Measurements from ENCODE around the gene KSR1. TPM values are rescaled to one million over a fixed set of nuclear protein-coding genes. Genes with fewer than 3 reads are reported as not detected.

The KSR1 gene
- total RNA-seq, 2 experiments from 2014 or later, result 53.9 to 58.2 TPM

DNA sequence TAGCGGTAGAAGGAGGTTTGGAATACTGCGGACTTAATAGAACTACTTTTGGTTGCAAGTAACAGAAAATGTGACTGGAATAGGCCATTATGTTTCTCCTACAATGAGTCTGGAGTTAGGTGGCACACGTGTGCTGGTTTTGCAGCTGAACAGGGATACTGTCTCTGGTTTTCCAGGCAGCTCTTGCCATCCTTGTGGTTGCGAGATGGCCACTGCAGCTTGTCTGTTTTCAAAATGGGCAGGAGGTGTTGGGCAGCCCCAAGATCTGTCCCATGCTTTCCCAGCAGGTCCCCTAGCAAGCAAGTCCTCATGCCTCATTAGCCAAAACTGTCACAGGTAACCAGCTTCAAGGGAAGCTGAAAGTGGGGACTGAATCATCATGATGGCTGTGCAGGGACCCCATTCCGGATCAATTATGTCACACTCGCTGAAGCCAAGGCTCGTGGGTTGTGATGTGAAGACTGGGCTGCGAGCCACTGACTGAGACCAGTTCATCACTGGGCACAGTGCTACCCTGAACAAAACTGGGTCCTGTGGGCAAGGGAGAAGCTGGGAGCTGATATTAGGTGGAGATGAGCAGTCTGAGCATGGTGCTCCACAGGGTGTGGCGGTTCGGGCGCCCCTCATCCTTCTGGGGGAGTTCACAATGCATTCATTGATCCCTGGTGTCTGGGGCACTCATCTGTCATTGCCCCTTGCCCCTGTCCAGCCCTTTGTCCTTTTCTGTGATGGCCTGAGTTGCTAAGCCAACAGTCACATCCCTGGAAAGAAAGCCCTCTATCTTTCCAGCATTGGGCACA lies 82.1 kb downstream of the KSR1 start:
- no peak for TF ChIP-seq CTCF (IDR thresholded peaks at IDR 0.05)
- Mint-ChIP-seq H3K27ac (no peak overlapping the region), H3K27me3 (no peaks in the 10 kb centered on the region), H3K9me3 (no peaks in the 10 kb centered on the region), H3K36me3 (ENCODE audit: low read depth) (no peaks in the 10 kb centered on the region), H3K4me3 (no peak overlapping the region), H3K4me1 (ENCODE audit: low read depth) (peaks cover 48% of the 10 kb centered on the region)
- intact Hi-C loops (cut with micrococcal nuclease), result no loop called here
- CTCF ChIA-PET, result interaction anchor here (2.1 kb wide), 1 partner anchor 158 kb away, joined by 5 read pairs; no protein-coding TSS in a partner anchor
- POLR2A ChIA-PET, result interaction anchor here (0.5 to 1.1 kb wide), 2 partner anchors 51 to 67 kb away, joined by 3 read pairs; no protein-coding TSS in a partner anchor
- no peak for ATAC-seq
- no peak for DNase-seq

DNA sequence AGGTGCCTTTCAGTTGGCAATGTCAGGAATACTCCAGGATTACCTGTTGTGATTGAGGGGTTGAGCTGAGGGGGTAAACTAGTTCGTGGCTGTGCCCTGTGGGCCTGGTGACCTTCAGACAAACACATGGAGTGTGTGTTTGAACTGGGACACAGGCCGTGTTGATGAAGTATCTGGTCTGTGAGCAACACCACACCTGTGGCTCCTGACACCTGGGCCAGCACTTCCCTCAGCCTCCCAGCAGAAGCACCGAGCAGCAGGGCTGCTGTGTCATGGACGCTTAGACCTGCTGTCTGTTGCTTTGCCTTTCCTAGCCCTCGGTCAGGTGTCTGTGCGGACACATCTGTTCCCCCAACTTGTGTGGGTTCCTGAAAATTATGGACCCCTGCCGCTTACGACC lies 82.9 kb downstream of the KSR1 start:
- TF ChIP-seq CTCF (IDR thresholded peaks at IDR 0.05), result no peak
- Mint-ChIP-seq H3K36me3 (ENCODE audit: low read depth) (no peaks in the 10 kb centered on the region), H3K27me3 (no peaks in the 10 kb centered on the region), H3K9me3 (no peaks in the 10 kb centered on the region), H3K27ac (peak overlapping the region; percentile 4), H3K4me3 (no peak overlapping the region), H3K4me1 (ENCODE audit: low read depth) (peaks cover 56% of the 10 kb centered on the region)
- CTCF ChIA-PET, result interaction anchor here (1.2 to 3.2 kb wide), 2 partner anchors 60 to 64 kb away, joined by 5 to 11 read pairs; no protein-coding TSS in a partner anchor
- DNase-seq (no peak), ATAC-seq (no peak)
- intact Hi-C loops (cut with micrococcal nuclease), result no loop called here
- POLR2A ChIA-PET, result interaction anchor here (0.5 kb wide), 1 partner anchor 31 kb away, joined by 3 read pairs; no protein-coding TSS in a partner anchor

DNA sequence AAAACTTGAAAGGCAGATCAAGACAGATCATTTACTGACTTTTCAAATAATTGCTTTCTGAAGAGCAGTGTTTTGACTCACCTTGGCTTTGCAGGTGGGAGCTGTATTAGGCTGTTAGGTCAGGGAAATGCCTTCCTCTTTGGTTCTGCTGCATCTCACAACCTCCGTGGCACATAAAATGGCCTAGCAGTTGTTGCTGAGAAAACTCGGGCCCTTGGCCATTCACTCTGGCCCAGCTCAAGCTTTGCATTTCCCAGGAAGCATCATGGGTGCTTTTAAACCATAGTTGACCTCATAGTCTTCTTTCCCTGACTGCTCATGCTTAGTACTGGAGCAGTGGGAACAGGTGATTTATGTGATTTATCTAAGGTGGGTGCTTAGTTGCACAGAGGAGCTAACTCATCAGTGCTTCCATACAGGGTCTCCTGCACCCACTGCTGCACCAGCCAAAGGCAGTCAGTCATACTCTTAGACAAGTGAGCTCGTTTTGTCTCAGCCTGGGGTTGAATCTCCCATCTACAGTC lies 83.6 kb downstream of the KSR1 start:
- Mint-ChIP-seq H3K9me3 (no peaks in the 10 kb centered on the region), H3K4me1 (ENCODE audit: low read depth) (peaks cover 60% of the 10 kb centered on the region), H3K27me3 (peaks cover 2% of the 10 kb centered on the region), H3K4me3 (no peak overlapping the region), H3K36me3 (ENCODE audit: low read depth) (peaks cover 3% of the 10 kb centered on the region), H3K27ac (peak overlapping the region; percentile 4)
- CTCF ChIA-PET, result interaction anchor here (1.2 to 3.2 kb wide), 4 partner anchors 59 to 67 kb away, joined by 3 to 11 read pairs (median 5); no protein-coding TSS in a partner anchor
- no peak for TF ChIP-seq CTCF (IDR thresholded peaks at IDR 0.05)
- no peak for ATAC-seq
- POLR2A ChIA-PET, result interaction anchor here (0.9 to 1.6 kb wide), 3 partner anchors 33 to 68 kb away, joined by 4 to 6 read pairs (median 5); no protein-coding TSS in a partner anchor
- intact Hi-C loops (cut with micrococcal nuclease), result no loop called here
- no peak for DNase-seq

- Mint-ChIP-seq H3K27me3 (peaks cover 2% of the 10 kb centered on the region), H3K27ac (no peak overlapping the region), H3K36me3 (ENCODE audit: low read depth) (peaks cover 3% of the 10 kb centered on the region), H3K4me3 (no peak overlapping the region), H3K4me1 (ENCODE audit: low read depth) (peaks cover 62% of the 10 kb centered on the region), H3K9me3 (no peaks in the 10 kb centered on the region)
- ChIA-PET CTCF (interaction anchor here (1.2 to 3.2 kb wide), 4 partner anchors 59 to 68 kb away, joined by 3 to 11 read pairs (median 5); no protein-coding TSS in a partner anchor), POLR2A (interaction anchor here (0.9 to 1.6 kb wide), 3 partner anchors 33 to 69 kb away, joined by 4 to 6 read pairs (median 5); no protein-coding TSS in a partner anchor)
- no peak for TF ChIP-seq CTCF (IDR thresholded peaks at IDR 0.05)
- DNase-seq, result no peak
- intact Hi-C loops (cut with micrococcal nuclease), result no loop called here
- ATAC-seq, result no peak
Observed at GRCh38 chr17:27540318-27541101, 84.3 kb downstream of the KSR1 start.
